Neural cell (in vitro differentiated cells): ENCODE data around the gene FBXW2. TPM values are rescaled to one million over a fixed set of nuclear protein-coding genes. Genes with fewer than 3 reads are reported as not detected.
"Not testable (repeated sequence)": the region's sequence is repeated elsewhere in the genome, so short reads cannot be mapped to it uniquely, and the experiment has no call there.

ENCODE experiments used
- H2AFZ ChIP-seq: fragments of 200-600, 300-800 bp; sonication (generic), shearing (Covaris generic); 2 replicates; pipeline ENCODE4 v1.6.0; 2014; ENCODE audit warnings: low read depth, mild to moderate bottlenecking, antibody characterized with exemption, low read length, moderate library complexity
- H3F3A ChIP-seq: fragments of 200-600 bp; shearing (Covaris generic); 2 replicates; pipeline ENCODE4 v1.6.1; 2016; ENCODE audit warnings: mild to moderate bottlenecking, moderate library complexity, mixed read lengths, antibody characterized with exemption, low read length; ENCODE audit not compliant: insufficient read depth, poor library complexity, severe bottlenecking
- H3K27ac ChIP-seq: fragments of 200-600, 300-800 bp; sonication (generic), shearing (Covaris generic); 2 replicates; pipeline ENCODE4 v1.5.1; 2014; ENCODE audit warnings: mild to moderate bottlenecking, low read length, moderate library complexity
- H3K27me3 ChIP-seq: fragments of 300-800, 200-600 bp; sonication (generic), shearing (Covaris generic); 2 replicates; pipeline ENCODE4 v1.6.0; 2014; ENCODE audit warnings: mild to moderate bottlenecking, low read depth, low read length, moderate library complexity; ENCODE audit not compliant: insufficient read depth
- H3K36me3 ChIP-seq: fragments of 300-800, 200-600 bp; sonication (generic), shearing (Covaris generic); 2 replicates; pipeline ENCODE4 v1.5.1; 2014; ENCODE audit warnings: mild to moderate bottlenecking, antibody characterized with exemption, low read length, moderate library complexity; ENCODE audit not compliant: insufficient read depth
- H3K4me2 ChIP-seq: fragments of 300-800, 200-600 bp; sonication (generic), shearing (Covaris generic); 2 replicates; pipeline ENCODE4 v1.6.0; 2014; ENCODE audit warnings: mild to moderate bottlenecking, low read length
- H3K4me3 ChIP-seq: fragments of 300-800, 200-600 bp; sonication (generic), shearing (Covaris generic); 2 replicates; pipeline ENCODE4 v1.5.1; 2014; ENCODE audit warnings: mild to moderate bottlenecking, low read length, moderate library complexity
- H3K79me2 ChIP-seq: fragments of 200-600 bp; shearing (Covaris generic); replicated peaks from 2 replicates; pipeline ENCODE4 v1.6.0; 2014; ENCODE audit warnings: mild to moderate bottlenecking, low read length, moderate library complexity; ENCODE audit not compliant: insufficient read depth
- H3K9ac ChIP-seq: fragments of 300-800, 200-600 bp; sonication (generic), shearing (Covaris generic); 2 replicates; pipeline ENCODE4 v1.6.1; 2016; ENCODE audit warnings: mild to moderate bottlenecking, low read length, mixed read lengths
- H3K9me2 ChIP-seq: fragments of 200-600 bp; shearing (Covaris generic); 2 replicates; pipeline ENCODE4 v1.6.1; 2016; ENCODE audit warnings: mild to moderate bottlenecking, low read length, mixed read lengths; ENCODE audit not compliant: insufficient read depth
- H3K9me3 ChIP-seq: fragments of 200-600, 300-800 bp; sonication (generic), shearing (Covaris generic); 2 replicates; pipeline ENCODE4 v1.6.1; 2016; ENCODE audit warnings: mild to moderate bottlenecking, mixed run types, low read length, moderate library complexity, mixed read lengths
- H4K20me1 ChIP-seq: fragments of 200-600 bp; shearing (Covaris generic); 2 replicates; pipeline ENCODE4 v1.6.1; 2016; ENCODE audit warnings: mild to moderate bottlenecking, mixed run types; ENCODE audit not compliant: insufficient read depth
- CTCF ChIP-seq: fragments of 450-650 bp; IDR thresholded peaks from 2 replicates; pipeline ENCODE4 v1.5.1; 2014; ENCODE audit warnings: antibody characterized with exemption, mild to moderate bottlenecking, moderate library complexity; ENCODE audit not compliant: poor library complexity, severe bottlenecking
- EP300 ChIP-seq: fragments of 450-650 bp; conservative IDR thresholded peaks from 2 replicates; pipeline ENCODE4 v1.6.1; 2014; ENCODE audit warnings: antibody characterized with exemption, mild to moderate bottlenecking, moderate library complexity; ENCODE audit not compliant: poor library complexity, severe bottlenecking
- EZH2 ChIP-seq: fragments of 200-600, 300-800 bp; shearing (Covaris generic), sonication (generic); IDR thresholded peaks from 2 replicates; pipeline ENCODE4 v1.6.1; 2014; ENCODE audit warnings: antibody characterized with exemption, low read length, borderline replicate concordance, mild to moderate bottlenecking; ENCODE audit not compliant: insufficient read depth, poor library complexity, severe bottlenecking
- MXI1 ChIP-seq: fragments of 450-650 bp; conservative IDR thresholded peaks from 2 replicates; pipeline ENCODE4 v1.6.1; 2014; ENCODE audit warnings: antibody characterized with exemption, mild to moderate bottlenecking; ENCODE audit not compliant: poor library complexity, severe bottlenecking
- POLR2AphosphoS5 ChIP-seq: IDR thresholded peaks from 2 replicates; pipeline ENCODE4 v1.6.1; 2012
- RAD21 ChIP-seq: fragments of 450-650 bp; conservative IDR thresholded peaks from 2 replicates; pipeline ENCODE4 v1.6.1; 2014; ENCODE audit warnings: antibody characterized with exemption, mild to moderate bottlenecking, moderate library complexity
- REST ChIP-seq: IDR thresholded peaks from 2 replicates; pipeline ENCODE4 v1.6.1; 2012; ENCODE audit warnings: borderline replicate concordance
- SMC3 ChIP-seq: fragments of 450-650 bp; conservative IDR thresholded peaks from 2 replicates; pipeline ENCODE4 v1.6.1; 2014; ENCODE audit warnings: antibody characterized with exemption, mild to moderate bottlenecking, moderate library complexity; ENCODE audit not compliant: poor library complexity
- TAF1 ChIP-seq: IDR thresholded peaks from 2 replicates; pipeline ENCODE4 v1.6.1; 2012; ENCODE audit warnings: low read depth
- polyA plus RNA-seq: library from polyadenylated mRNA; depleted of rRNA; stranded (reverse); fragments of >200 nt; gene quantifications from 2 replicates; pipeline ENCODE4 v1.2.3, GENCODE V29; 2014

The FBXW2 gene
- polyA plus RNA-seq, 1 donor from 2014 or later: 49.5 TPM

GRCh38 chr9:120807607-120808379 lies 14.6 kb upstream of the FBXW2 start:
- Histone ChIP-seq H3K79me2 (no peaks in the 10 kb centered on the region), H3K36me3 (no peaks in the 10 kb centered on the region), H3K9ac (no peak overlapping the region), H2AFZ (no peak overlapping the region), H3K9me3 (no peaks in the 10 kb centered on the region), H3K27me3 (no peaks in the 10 kb centered on the region), H3F3A (no peaks in the 10 kb centered on the region), H3K9me2 (no peaks in the 10 kb centered on the region), H3K4me3 (no peak overlapping the region), H4K20me1 (no peaks in the 10 kb centered on the region), H3K4me2 (no peak overlapping the region), H3K27ac (no peak overlapping the region)
- TF ChIP-seq EP300 (no peak), TAF1 (no peak), REST (no peak), EZH2 (no peak), SMC3 (no peak), RAD21 (no peak), CTCF (no peak), POLR2AphosphoS5 (no peak), MXI1 (no peak)

- H3K27ac ChIP-seq, H3K4me3 ChIP-seq, H3K9me2 ChIP-seq, H3K36me3 ChIP-seq, H3K9ac ChIP-seq, H3F3A ChIP-seq, H3K9me3 ChIP-seq, H3K27me3 ChIP-seq, H2AFZ ChIP-seq, H3K4me2 ChIP-seq, H3K79me2 ChIP-seq, H4K20me1 ChIP-seq: not testable (repeated sequence)
Observed at GRCh38 chr9:120804784-120805363, 11.7 kb upstream of the FBXW2 start.
